NCI-H2171 (cell line): ENCODE measurements around the gene PADI6.
A peak's percentile ranks its signal among the peaks of the same experiment; 100 is the strongest.

Experiments
- DNase-seq: peaks from one replicate; lab custom pipeline; 2025; lab: John Stamatoyannopoulos, UW

The PADI6 gene

DNA sequence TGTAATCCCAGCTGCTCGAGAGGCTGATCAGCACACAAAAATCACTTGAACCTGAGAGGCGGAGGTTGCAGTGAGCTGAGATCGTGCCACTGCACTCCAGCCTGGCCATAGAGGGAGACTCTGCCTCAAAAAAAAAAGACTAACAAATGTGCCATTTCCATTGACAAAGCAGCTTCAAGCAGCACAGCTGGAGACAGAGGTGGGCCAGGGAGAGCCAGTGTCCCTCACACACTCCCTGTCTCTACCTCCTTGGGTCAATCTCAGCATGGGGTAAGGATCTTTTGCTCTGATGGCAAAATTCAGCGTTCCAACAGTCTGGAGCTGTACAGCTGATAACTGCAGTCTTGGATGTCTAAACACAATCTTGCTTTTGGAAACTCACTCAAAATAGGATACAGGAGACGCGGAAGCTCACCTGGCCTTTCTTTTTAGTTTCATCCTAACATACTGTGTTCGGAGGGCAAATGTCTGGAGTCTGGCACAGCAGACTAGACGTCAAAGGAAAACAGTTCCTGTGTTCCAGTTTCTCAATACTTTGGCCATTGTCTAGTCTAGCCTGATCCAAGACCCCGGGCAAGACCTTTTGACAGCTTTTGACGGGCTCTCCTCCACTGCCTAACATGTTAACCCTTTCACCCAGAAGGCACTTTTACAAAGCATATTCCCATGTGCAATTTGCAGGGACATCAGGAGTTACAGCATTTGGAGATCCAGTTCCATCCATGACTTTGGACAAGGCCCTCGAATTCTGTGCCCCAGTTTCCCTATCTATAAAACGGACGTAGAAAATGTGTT, 64.6 kb downstream of the PADI6 start:
- no peak for DNase-seq

DNA sequence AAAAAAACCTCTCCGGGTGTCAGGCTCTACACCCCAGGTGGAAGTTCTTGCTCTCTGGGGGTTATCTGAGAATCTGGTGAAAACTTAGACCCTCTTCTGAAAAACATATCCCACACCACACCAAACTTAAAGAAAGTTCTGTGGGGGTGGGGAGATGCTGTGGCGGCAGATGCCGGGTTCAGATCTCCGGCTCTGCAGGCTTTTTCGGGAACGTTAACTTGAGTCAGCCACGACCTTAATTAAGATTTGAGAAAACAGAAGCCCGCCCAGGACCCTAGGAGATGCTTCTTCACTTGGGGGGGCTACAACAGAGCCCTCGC, 65.2 kb downstream of the PADI6 start:
- DNase-seq, result no peak

DNA sequence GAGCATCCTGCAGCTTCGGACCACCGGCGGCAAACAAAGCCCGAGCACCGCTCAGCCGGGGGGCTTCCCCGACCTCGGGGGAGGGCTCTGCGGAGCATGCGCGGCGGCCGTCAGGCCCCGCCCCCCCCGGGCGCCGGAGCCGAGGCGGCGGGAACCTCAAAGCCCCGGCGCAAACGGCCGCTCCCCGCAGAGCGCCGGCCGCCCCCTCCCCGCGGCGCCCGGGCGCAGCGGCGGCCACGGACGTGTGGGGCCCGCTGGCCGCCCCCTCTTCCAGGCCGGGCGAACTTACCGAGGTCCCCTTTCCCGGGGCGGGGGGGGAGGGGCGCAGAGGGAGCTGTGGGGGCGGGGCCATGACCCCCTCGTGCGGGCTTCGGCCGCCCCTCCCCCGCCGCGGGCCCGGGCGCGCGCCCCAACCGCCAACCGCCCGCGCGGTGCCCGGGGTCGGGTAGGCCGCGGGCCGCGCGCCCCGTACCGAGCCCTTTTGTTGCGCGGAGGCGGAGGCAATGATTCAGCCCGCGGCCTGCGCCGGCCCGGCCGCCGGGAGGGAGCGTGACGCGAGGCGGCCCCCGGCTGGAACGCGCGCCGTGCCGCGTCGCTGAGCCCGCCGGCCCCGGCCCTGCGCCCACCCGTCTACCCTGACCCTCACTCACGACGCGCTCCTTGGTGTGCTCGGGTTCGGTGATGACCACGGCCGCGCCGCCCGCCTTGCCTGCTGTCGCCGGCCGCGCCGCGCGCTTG, 65.8 kb downstream of the PADI6 start:
- DNase-seq, result peak; percentile 64

DNA sequence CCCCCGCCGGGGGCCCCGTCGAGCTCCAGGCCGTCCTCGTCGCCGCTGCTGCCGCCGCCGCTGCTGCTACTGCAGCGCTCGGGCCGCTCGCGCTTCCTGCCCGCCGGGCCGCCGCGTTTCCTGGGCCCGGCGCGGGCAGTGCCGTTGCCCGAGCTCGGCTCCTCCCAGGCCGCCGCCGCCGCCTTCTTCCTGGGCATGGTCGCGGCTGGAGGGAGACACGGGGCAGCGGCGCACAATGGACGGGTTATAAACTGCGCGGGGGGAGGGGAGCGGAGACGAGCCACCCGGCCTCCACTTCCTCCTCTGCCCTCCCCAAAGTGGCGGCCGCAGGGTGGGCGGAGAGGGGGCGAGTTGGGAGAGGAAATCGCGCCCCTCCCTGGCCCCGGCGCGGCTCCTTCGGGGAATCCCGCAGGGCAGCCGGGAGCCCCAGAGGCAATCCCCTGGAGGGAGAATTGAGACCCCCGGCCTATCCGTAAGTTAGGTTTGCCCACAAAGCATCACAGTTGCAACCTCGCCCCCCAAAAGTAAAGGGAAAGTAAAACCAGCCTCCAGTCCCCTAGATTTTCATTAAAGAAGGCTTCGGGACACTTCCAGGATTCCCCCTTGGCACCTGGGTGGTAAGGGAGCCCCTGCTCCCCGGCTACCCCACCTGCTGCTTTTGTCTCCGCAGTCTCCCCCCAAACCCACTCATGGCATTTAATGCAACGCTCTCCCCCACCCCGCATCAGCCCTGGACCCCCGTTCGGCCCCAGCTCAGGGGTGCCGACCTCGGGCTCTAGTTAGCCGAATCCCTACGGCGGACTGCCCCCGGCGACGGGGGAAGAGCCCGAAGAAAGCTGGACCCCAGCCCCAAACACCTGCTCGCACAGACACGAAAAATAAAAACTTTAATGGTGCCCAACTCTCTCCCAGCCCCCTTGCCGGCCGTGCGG, 66.6 kb downstream of the PADI6 start:
- DNase-seq, result peak; percentile 56

DNA sequence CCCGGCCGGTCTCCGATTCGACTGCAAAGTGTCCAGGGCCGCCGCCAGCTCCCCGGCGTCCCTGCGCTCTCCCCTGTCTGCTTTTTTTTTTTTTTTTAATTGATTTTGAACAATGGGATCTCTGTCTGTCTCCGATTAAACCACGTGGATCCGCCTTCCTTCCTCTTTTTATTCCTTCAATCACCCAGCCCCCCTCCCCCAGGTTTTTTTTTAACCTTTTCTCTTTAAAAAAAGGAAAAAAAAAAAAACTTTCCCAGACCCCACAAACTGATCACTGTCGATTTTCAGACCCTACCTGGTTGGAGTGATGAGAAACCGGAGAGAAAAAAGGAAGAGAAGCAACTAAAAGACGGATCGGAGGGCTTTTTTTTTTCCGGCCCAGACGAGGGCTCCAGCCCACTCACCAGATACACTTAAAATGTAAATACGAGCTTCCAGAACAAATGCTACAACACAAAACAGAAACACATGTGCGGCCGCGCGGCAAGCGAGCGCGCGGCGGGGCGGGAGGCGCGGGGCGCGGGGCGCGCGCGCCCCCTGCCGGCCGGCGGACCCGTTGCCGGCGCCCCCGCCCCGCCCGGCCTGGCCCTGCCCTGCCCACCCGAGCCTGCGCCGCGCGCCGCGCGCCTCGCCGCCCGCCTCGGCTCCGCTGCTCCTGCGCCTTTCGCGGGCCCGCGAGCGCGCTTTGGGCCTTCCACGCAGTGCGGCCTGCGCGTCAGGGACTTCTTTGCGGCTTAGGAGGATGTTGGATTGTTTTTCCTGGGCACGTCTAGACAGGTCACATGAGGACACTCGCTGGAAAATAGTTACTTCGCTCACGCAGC, 67.5 kb downstream of the PADI6 start, which contains the start of gene RCC2:
Gene RCC2 (minus strand): TSS at position 428 of the 824 bp plus-strand sequence. CDS start 1,163 bp downstream, outside the sequence.
- DNase-seq, result peak; percentile 80

DNA sequence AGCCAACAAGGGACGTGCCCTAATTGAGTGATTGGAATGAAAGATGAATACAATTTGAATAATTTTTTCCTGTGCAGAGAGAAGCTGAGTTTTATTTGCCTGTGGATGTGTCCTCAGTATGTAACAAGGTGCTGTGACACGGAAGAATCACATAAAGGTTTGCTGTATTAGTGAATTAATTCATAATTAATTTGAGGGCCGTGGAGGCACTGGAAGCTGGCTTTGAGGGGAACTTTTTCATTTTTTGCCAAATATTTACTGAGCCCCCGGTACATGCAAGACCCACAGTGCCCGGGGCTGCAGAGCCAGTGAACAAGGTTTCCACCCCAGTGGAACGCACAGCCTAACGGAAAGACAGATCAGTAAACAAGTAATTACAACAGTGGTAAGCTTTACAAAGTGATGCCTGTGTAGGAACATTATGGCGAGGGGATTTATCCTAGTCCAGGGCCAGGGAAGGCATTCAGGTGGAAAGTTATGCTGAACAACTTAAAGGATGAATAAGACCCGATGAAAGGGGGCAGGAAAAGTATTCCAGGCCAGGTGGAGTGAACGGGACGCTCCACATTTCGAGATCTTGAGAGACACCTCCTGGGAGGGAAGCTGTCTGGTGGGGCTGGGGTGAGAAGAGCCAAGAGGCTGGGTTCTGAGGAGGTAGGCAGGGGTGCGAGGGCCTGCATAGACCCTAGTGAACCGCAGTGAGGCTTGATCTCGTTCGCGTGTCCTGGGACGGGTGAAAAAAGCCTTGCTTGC, 68.3 kb downstream of the PADI6 start:
- DNase-seq, result no peak

DNA sequence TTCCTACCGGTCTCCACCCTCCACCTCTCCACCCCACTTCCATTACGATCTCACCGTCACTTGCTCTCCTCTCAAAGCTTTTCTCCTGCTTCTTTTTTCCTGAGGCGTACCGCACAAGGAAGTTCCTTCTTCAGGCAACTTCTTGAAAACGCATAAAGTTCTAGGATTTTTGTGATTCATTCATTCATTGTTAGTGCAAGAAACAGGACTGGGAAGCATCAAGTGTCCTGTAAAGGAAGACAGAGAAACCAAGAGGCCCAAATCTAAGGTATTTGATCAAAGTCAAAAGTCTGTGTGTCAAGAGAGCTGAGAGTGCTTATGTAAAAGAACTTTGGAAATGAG, 68.8 kb downstream of the PADI6 start:
- DNase-seq, result no peak

DNA sequence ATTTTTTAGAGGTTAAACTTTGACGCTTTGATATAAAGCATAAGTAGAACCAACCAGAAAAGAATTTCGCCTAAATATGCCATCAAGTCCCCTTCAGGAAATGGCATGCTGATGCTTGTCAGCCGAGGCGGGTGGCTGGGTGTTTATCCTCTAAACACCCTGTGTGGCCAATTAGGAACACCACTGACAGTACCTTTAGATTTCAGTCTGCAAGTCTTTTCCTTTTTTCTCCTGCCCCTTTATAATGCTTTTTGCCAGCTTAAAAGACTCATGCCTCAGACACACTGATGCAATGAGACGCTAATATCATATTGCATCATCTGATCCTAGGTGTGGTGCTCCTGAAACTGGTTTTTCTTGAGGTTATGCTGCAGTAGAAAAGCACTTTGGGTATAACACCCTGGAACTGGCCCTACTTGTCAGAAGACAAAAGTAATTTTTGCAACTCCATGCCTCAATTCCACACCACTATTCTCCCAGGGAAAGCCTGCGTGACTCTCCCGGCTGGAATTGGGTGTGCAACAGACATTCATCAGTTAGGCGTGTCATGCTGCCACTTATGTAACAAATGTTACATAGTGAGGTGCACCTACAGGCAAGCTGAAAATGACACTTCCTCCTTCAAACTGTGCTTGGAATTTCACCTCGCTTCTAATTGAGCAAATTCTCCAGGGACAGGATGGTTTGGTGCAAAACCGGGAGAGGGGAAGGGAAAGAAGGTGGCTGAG, 69.4 kb downstream of the PADI6 start:
- peak; percentile 91 for DNase-seq

DNA sequence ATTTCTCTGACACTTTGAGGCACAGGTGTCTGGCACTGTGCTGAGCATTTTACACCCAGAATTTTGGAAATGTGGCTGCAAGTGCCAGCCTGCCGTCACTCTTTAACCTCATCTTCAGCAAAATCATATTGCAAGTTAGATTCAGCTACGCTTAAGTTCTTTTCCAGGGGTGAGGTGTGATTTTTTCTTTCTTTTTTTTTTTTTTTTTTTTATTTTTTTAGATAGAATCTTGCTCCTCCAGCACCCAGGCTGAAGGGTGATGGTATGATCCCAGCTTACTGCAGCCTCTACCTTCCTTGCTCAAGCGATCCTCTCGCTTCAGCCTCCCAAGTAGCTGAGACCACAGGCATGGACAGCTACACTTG, 70.0 kb downstream of the PADI6 start:
- no peak for DNase-seq

DNA sequence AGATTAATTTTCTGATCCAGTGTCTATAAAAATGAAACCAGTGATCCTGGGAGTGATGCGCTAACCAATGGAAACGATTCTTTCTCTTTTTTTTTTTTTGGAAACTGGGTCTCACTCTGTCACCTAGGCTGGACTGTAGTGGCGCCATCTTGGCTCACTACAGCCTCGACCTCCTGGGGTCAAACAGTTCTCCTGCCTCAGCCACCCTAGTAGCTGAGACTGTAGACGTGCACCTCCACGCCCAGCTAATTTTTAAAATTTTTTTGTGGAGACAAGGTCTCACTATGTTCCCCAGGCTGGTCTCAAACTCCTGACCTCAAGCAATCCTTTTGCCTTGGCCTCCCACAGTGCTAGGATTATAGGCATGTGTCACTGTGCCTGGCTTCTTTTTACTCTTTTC, 70.8 kb downstream of the PADI6 start:
- no peak for DNase-seq

DNA sequence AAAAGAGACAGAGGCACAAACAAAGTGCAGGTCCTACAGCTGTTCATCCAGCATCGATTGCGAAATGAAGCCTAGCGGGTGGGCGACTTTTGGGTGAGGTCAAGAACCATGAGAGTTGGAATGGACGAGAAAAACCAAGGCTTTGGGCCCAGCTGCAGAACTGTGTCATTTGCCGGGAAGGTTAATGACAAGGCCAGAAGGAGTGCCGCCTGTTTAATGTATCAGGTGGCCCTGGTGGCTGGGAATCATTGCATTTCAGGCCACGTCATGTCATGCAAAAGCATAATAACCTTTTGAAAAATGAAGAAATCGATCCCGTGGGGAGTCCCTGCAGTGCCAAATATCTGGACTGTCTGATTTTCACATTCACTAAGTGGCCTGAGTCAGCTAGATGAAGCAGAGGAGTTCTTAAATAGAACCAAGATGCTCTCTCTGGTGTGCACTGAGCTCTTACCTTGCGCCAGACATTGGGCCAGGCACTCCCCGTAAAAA, 75.6 kb downstream of the PADI6 start:
- DNase-seq, result peak; percentile 38
